GM19455 (cell line): Measurements from ENCODE around the gene BCL3.
"Not testable (repeated sequence)": the region's sequence is repeated elsewhere in the genome, so short reads cannot be mapped to it uniquely, and the experiment has no call there.

ENCODE experiments used
- ATAC-seq: cut with Tn5 transposase; IDR thresholded peaks from one replicate; pipeline ENCODE4 v1.9.1; 2021; ENCODE audit not compliant: unreplicated experiment

The BCL3 gene

DNA sequence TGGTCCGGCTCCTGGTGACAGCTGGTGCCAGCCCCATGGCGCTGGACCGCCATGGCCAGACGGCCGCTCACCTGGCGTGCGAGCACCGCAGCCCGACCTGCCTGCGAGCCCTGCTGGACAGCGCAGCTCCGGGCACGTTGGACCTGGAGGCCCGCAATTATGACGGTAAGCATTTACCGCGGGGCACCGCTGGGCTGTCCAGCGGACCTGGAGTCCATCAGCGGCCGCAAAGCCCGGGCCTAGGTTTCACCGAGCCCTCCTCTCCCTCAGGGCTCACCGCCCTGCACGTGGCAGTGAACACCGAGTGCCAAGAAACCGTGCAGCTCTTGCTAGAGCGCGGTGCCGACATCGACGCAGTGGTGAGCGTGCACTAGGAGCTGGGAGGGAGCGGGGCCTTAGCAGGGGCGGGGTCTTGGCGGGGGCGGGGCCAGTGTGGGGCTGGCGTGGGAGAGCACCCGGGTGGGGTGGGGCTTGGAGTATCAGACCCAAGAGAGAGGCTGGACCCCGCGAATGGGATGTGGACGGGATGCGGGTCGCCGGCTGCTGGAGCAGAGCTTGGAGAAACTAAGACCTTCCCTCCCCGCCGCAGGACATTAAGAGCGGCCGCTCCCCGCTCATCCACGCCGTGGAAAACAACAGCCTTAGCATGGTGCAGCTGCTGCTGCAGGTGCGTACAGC lies 8.7 kb downstream of the BCL3 start:
- ATAC-seq = no peak

DNA sequence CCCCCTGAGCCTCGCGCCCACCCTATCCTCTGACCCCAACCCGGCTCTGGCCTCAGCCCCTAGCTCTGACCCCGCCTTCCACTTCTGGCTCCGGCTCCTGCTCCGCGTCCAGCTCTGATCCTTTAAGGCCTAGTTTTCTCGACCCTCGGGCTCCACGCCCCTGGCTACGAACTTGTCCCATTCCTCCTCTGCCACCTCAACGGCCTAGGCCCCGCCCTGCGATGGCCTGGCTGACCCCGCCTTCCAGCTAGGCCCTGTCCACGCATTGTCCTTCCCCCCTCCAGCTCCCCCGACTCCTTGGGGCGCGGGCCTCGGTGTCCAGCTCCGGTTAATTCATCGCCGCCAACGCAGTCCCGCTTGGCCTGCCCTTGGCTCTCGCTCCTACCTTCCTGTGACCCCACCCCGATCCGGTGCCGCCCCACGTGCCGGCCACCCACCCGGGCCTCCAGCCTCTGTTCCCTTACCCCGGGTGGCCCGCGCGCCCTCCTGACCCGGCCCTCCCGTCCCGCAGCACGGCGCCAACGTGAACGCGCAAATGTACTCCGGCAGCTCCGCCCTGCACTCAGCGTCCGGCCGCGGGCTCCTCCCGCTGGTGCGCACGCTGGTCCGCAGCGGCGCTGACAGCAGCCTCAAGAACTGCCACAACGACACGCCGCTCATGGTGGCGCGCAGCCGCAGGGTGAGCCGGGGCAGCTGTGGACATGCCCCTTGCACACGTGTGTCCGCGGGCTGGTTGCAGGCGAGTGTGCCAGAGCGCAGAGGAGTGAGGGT lies 9.4 kb downstream of the BCL3 start:
- ATAC-seq = no peak

DNA sequence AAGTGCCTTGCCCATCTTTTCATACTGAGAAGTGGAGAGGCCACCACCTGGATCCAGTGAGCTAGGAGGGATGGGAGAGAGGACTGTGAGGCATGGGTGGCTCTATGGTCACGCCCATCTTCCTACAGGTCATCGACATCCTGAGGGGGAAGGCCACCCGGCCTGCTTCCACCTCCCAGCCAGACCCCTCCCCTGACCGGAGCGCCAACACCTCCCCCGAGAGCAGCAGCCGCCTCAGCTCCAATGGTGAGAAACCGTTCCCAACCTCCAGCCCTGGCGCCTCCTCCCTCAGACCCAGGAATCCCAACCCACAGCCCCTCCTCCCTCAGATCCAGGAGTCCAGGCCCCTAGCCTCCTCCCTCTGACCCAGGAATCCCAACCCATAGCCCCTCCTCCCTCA lies 10.1 kb downstream of the BCL3 start:
- no peak for ATAC-seq

DNA sequence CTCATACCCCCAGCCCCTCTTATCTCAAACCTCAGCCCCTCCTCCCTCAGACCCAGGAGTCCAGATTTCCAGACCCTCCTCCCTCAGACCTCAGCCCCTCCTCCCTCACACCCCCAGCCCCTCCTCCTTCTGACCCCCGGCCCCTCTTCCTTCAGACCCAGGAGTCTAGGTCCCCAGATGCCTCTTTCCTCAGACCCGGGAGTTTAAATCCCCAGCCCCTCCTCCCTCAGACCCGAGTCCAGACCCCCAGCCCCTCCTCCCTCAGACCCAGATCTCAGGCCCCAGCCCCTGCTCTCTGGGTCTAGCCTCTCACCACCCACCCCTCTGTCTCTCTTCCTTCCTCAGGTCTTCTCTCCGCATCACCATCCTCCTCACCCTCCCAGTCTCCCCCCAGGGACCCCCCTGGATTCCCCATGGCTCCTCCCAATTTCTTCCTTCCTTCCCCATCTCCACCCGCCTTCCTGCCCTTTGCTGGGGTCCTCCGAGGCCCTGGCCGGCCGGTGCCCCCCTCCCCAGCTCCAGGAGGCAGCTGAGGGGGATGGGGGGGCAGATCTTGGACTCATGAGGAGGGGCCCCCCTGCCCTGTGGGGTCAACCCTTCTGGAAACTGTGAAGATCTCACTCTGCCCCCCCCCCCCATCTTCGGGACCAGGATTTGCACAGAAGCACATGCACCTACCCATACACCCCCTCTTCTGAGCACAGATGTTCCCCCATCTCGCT lies 10.7 kb downstream of the BCL3 start:
- no peak for ATAC-seq

DNA sequence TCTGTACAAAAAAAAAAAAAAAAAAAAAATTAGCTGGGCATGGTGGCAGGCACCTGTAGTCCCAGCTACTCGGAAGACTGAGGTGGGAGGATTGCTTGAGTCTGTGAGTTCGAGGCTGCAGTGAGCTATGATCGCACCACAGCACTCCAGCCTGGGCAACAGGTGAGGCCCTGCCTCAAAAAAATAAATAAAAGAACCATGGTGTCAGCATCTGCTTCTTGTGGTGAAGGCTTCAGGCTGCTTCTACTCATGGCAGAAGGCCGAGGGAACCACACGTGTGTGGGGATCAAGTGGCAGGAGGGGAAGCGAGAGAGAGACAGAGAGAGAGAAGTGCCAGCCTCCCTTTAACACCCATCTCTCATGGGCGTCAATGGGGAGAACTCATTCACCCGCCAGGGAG lies 13.5 kb downstream of the BCL3 start:
- ATAC-seq = no peak

DNA sequence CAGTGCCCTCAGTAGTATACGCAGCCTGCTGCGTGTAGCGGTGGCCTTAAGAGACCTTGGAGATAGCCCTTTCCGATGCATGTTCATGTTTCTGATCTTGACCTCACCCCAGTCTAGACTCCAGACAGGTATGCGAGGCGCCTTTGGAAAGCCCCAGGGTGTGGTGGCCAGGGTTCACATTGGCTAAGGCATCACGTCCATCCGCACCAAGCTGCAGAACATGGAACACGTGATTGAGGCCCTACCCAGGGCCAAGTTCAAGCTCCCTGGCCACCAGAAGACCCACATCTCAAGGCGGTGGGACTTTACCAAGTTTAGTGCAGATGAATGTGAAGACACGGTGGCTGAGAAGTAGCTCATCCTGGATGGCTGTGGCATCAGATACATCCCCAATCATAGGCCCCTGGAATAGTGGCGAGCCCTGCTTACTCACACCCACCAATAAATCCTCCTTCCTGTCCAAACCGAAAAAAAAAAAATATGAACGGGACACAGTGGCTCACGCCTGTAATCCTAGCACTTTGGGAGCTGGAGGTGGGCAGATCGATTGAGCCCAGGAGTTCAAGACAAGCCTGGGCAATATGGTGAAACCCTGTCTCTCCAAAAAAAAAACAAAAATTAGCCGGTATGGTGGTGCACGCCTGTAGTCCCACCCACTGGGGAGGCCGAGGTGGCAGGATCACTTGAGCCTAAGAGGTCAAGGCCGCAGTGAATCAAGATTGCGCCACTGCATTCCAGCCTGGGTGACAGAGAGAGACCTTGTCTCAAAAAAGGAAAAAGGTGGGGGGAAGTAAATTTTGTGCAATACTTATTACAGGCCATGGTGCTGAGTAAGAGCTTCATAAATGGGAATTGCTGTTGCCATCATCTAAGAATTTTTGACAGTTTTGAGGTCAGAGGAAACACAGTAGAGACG lies 16.8 kb downstream of the BCL3 start:
- ATAC-seq = no peak

DNA sequence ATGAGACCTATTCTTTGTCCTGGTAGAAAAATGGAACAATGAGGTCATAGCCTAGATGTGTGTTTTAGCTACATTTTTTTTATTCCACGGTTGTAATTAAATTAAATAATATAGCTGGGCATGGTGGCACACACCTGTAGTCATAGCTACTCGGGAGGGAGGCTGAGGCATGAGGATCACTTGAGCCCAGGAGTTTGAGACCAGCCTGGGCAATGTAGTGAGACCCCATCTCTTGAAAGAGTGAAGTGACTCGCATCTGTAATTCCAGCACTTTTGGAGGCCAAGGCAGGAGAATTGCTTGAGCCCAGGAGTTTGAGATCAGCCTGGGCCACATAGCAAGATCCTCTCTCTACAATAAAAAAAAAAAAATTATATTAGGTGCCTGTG lies 17.4 kb downstream of the BCL3 start:
- no peak for ATAC-seq

DNA sequence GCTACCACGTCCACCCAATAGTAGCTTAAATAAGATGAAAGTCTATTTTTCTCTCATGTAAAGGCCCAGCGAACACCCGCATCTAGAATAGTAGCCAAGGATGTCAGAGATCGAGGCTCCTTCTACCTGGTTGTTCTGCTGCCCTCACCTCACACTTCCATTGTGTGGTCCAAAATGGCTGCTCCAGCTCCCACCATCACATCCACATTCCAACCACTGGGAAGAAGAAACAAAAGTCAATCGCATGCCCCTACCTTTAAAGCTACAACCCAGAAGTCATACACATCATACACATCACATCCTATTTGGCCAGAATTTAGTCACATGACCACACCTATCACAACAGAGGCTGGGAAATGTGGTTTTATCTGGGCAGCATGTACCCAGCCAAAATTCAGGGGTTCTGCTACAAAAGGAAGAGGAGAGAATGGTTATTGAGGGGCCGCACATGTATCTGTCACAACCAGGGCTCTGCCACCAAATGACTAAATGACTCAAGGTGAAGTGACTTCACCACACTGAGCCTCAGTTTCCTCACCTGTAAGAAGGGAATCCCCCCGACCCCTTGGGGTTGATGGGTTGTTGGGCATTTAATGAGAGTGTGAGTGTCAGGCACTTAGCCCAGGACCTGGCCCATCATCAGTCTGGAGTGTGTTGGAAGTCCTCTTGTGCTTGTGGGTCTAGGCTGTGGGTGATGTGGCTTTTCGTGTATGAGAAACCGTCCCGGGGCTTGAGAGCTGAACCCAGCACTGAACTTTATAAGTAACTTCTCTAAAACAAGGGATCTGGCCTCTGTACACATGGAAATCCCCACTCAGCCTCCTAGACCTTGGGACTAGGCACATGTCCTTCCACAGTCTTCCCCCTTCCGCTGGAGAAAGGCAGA lies 19.0 kb downstream of the BCL3 start:
- no peak for ATAC-seq

DNA sequence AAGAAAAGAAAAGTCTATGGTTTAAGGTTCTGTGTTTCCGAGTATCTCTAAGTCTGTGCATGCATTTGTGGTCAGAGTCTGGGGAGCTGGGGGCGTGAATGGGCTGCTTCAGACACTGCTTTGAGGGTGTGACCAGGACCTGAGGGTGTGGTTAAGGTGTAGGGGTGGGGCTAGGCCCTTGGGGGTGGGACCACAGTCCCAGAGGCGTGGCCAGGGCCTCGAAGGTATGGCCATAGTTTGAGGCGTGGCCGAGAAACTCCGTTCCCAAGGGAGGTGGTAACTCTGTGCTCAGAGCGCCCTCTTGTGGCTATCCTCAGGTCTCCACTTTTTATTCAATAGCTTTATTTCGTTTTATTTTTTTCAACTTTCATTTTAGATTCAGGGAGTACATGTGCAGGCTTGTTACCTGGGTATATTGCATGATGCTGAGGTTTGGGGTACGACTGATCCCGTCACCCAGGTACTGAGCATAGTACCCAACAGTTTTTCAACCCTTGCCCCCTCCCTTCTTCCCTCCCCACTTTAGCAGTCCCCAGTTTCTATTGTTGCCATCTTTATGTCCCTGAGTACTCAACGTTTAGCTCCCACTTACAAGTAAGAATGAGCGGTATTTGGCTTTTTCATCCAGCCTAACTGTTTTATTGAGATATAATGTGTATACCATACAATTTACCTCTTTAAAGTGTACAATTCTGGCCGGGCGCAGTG lies 22.2 kb downstream of the BCL3 start:
- ATAC-seq = peak; percentile 92

DNA sequence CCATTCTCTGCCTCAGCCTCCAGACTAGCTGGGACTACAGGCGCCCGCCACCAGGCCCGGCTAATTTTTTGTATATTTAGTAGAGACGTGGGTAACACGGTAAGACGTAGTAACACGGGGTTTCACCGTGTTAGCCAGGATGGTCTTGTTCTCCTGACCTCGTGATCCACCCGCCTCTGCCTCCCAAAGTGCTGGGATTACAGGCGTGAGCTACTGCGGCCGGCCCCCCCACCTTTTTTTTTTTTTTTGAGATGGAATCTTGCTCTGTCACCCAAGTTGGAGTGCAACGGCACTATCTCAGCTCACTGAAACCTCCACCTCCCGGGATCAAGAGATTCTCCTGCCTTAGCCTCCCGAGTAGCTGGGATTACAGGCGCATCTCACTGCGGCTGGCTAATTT lies 23.6 kb downstream of the BCL3 start:
- ATAC-seq = not testable (repeated sequence)

DNA sequence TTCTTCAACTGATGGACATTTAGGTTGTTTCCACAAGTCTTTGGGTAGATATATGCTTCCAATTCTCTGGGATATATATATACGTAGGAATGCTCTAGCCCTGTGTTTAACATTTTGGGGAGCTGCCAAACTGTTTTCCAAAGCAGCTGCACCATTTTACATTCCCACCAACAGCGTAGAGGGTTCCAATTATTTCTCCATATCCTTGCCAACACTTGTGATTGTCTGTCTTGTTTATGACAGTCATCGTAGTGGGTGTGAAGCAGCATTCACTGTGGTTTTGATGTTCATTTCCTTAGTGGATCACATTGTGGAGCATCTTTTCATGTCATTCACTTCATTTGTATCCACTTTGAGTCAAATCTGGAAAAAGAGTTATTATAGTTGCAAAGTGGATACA lies 24.5 kb downstream of the BCL3 start:
- no peak for ATAC-seq

DNA sequence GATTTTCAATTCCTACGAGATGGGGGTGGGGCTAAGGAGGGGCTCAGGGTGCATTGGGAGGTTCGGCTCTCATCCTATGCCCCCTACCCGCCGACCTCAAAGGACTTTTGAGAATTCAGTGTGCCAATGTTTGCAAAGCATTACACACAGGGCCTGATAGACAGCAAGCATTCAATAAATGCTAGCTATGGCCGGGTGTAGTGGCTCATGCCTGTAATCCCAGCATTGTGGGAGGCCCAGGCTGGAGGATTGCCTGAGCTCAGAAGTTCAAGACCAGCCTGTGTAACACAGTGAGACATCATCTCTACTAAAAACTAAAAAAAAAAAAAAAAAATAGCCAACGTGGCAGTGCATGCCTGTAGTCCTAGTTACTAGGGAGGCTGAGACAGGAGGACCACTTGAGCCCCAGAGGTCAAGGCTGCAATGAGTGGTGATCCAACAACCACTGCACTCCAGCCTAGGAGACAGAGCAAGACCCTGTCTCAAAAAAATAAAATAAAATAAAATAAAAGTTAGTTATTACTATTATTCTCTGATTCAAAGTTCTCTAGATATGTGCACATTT lies 27.2 kb downstream of the BCL3 start:
- no peak for ATAC-seq

DNA sequence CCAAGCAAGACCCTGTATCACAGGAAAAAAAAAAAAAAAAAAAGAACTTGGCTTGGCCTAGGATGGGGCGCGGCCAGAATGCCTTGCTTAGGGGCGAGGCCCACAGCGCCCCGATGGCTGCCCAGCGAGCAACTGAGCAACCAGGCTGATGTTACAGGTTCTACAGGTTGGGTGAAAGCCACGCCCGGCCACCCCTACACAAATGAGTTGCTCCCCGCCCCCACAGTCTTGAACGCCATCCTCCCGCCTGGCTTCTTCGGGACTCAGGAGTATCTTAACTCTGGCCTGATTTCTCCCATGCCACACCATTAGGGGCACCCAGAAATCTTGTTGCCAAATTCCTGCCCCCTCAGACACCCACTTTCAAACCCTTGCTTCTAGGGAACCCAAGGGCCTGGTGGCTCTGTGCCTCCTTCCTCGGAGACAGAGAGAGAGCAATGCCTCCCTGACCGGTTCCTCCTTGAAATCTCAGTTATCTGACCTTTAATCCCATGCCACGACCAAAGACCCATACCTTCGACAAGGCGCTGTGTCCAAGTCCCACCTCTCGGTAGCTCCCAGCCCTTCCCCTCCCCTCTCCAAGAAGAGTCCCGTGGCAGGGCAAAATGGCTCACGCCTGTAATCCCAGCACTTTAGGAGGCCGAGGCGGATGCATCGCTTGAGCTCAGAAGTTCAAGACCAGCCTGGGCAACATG lies 28.0 kb downstream of the BCL3 start:
- no peak for ATAC-seq

DNA sequence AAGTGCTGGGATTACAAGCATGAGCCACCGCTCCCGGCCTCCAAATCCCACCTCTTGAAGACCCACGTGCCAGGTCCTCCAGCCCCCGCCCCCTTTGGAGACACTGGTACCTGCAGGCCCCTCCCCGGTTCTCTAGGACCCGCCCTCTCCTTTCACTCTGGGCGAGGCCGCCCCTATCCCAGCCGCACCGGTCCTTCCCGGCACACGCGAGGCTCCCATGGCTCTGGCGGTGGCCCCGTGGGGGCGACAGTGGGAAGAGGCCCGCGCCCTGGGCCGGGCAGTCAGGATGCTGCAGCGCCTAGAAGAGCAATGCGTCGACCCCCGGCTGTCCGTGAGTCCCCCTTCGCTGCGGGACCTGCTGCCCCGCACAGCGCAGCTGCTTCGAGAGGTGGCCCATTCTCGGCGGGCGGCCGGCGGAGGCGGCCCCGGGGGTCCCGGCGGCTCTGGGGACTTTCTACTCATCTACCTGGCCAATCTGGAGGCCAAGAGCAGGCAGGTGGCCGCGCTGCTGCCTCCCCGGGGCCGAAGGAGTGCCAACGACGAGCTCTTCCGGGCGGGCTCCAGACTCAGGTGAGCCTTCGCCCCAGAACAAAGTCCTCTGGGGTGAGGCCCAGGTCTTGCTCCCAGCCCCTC lies 29.3 kb downstream of the BCL3 start, which contains the start of gene CBLC:
Gene CBLC (plus strand): TSS at position 176 of the 633 bp plus-strand sequence. CDS start 42 bp downstream, at position 218.
- ATAC-seq = no peak

DNA sequence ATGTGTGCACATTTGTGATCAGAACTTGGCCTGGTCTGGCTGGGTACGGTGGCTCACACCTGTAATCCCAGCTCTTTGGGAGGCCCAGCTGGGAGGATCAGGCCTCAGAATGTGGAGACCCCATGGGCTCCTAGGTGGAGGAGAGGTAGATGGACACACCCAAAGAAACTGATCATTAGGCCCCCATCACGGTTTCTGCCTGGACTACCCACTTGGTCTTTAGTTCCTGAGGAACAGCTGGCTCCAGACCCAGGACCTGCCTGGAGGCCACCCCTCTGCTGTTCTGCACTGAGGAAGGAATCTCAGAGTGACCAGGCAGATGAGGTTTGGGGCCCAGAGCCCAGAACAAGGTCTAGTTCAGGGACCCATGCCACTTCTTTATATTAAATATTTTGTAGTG lies 30.6 kb downstream of the BCL3 start:
- no peak for ATAC-seq

DNA sequence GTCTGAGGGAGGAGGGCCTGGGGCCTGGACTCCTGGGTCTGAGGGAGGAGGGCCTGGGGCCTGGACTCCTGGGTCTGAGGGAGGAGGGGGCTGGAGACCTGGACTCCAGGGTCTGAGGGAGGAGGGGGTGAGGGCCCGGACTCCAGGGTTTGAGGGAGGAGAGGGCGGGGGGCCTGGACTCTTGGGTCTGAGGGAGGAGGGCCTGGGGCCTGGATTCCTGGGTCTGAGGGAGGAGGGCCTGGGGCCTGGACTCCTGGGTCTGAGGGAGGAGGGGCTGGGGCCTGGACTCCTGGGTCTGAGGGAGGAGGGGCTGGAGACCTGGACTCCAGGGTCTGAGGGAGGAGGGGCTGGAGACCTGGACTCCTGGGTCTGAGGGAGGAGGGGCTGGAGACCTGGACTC lies 33.2 kb downstream of the BCL3 start:
- not testable (repeated sequence) for ATAC-seq

DNA sequence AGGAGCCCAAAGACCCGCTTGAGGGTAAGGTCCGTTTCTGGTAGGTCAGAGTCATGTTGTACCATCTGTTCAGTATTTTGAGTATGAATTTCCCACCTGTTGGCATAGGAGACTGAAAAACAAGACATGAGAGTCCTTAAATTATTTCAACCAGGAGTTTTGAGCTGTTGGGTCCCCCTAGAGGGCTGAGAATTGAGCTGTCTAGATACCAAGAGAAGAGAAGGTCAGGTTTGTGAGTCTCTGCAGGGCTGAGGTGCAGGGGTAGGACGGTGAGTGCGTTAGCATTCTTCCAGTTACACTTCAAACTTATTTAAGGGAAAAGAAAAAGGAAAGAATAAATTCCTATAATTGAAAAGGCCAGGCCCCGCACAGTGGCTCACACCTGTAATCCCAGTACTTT lies 34.2 kb downstream of the BCL3 start:
- no peak for ATAC-seq

DNA sequence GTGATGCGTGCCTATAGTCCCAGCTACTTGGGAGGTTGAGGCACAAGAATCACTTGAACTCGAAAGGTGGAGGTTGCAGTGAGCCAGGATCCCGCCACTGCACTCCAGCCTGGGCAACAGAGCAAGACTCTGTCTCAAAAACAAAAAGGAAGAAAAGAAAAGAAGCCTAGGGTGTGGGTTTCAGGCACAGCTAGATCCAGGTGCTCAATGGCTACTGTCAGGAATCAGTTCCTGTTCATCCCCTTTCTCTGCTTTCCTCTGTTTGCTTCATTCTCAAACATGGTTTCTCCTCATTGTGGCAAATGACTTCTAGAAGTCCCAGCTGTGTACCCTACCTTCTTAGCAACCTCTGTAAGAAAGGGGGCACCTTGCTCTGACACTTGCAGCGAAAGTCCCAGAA lies 35.0 kb downstream of the BCL3 start:
- ATAC-seq = no peak
